NB4 (cell line): ENCODE results near the gene PHC1.
A peak's percentile ranks its signal among the peaks of the same experiment; 100 is the strongest.

Source experiments
- DNase-seq: peaks from one replicate; pipeline ENCODE4 v3.0.0; 2010; ENCODE audit warnings: low read depth
- H3K4me3 ChIP-seq: one replicate; pipeline ENCODE4 v1.5.1; 2011; ENCODE audit warnings: mild to moderate bottlenecking, low read depth, low read length, moderate library complexity
- MYC ChIP-seq: IDR thresholded peaks from 2 replicates; pipeline ENCODE4 v1.6.1; 2011; ENCODE audit warnings: low read depth, low read length
- POLR2A ChIP-seq: IDR thresholded peaks from 2 replicates; pipeline ENCODE4 v1.6.1; 2011; ENCODE audit warnings: mild to moderate bottlenecking; ENCODE audit not compliant: insufficient read length; ENCODE audit errors: extremely low read depth
- TF ChIP-seq, protein P1 (sequence below): IDR thresholded peaks from one replicate; pipeline ENCODE4 v1.5.1; 2012; ENCODE audit warnings: low read depth, low read length
- TF ChIP-seq, protein P2 (sequence below): IDR thresholded peaks from 2 replicates; pipeline ENCODE4 v1.6.1; 2011; ENCODE audit warnings: low read depth, low read length

The PHC1 gene

DNA sequence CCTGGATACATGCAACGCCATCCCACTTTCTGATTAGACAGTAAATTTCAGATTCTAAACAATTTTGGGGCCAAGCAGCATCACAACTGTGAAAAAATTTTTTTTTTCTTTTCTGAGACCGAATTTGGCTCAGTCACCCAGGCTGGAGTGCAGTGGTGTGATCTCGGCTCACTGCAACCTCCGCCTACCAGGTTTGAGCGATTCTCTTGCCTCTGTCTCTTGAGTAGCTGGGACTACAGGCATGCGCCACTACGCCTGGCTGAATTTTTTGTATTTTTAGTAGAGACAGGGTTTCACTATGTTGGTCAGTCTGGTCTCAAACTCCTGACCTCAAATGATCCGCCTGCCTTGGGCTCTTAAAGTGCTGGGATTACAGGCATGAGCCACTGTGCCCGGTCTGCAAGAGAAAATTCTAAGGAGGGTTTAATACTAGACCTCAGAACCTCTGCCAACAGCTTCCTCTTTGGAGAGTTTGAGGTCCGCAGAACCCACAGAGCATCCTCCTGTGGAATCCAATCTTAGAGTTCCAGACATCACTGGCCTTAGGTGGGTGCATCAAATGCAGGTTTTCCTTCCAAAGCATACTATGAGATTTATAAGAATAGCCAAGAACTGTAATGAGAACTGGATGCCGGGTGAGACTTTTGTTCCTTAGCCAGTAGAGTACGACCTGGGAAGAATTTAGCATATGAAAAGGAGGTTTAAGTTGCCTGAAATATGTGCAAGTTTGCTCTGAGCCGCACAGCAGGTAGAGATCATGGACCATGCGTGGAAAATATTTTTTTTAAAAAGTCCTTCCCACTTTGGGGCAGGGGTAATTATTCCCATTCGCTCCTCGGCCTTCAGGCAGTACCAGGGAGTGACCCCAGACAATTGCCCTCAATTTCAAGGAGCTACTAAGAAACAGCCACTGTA, 7.8 kb upstream of the PHC1 start:
- TF ChIP-seq MYC: no peak
- TF ChIP-seq, protein P1, sequence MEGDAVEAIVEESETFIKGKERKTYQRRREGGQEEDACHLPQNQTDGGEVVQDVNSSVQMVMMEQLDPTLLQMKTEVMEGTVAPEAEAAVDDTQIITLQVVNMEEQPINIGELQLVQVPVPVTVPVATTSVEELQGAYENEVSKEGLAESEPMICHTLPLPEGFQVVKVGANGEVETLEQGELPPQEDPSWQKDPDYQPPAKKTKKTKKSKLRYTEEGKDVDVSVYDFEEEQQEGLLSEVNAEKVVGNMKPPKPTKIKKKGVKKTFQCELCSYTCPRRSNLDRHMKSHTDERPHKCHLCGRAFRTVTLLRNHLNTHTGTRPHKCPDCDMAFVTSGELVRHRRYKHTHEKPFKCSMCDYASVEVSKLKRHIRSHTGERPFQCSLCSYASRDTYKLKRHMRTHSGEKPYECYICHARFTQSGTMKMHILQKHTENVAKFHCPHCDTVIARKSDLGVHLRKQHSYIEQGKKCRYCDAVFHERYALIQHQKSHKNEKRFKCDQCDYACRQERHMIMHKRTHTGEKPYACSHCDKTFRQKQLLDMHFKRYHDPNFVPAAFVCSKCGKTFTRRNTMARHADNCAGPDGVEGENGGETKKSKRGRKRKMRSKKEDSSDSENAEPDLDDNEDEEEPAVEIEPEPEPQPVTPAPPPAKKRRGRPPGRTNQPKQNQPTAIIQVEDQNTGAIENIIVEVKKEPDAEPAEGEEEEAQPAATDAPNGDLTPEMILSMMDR: no peak
- TF ChIP-seq, protein P2, sequence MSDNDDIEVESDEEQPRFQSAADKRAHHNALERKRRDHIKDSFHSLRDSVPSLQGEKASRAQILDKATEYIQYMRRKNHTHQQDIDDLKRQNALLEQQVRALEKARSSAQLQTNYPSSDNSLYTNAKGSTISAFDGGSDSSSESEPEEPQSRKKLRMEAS: no peak
- TF ChIP-seq POLR2A: no peak
- no peak overlapping the region for H3K4me3 ChIP-seq
- DNase-seq: no peak

DNA sequence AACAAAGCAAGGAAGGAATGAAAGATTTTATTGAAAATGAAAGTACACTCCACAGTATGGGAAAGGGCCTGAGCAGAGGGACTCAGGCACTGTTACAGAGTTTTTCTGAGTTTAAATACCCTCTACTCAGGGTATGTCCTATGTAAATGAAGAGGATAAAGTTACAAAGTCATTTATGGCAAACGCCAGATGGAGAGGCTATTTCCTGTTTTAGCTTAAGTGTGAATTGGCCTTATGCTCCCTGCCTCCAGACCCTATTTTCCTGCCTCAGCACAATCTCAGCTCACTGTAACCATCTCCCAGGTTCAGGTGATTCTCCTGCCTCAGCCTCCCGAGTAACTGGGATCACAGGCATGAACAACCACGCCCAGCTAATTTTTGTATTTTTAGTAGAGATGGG, 6.8 kb upstream of the PHC1 start:
- DNase-seq: no peak
- TF ChIP-seq, protein P2: no peak
- TF ChIP-seq MYC: no peak
- no peak for TF ChIP-seq POLR2A
- TF ChIP-seq, protein P1: no peak
- no peak overlapping the region for H3K4me3 ChIP-seq

DNA sequence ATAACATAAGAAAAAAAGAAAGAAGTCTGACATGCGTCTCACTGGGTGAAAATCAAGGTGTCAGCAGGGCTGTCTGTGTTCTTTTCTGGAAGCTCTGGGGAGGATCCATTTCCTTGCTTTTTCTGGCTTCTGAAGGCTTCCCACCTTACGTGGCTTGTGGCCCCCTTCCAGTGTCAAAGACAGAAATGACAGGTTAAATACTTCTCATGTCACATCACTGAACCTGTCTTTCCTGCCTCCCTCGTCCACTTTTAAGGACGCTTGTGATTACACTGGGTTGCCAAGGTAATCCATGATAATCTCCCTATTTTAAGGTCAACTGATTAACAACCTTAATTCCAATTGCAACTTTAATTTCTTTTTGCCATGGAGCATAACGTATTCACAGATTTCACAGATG, 4.6 kb upstream of the PHC1 start:
- H3K4me3 ChIP-seq: no peak overlapping the region
- TF ChIP-seq POLR2A (no peak), MYC (no peak)
- TF ChIP-seq, protein P1: no peak
- TF ChIP-seq, protein P2: no peak
- no peak for DNase-seq

DNA sequence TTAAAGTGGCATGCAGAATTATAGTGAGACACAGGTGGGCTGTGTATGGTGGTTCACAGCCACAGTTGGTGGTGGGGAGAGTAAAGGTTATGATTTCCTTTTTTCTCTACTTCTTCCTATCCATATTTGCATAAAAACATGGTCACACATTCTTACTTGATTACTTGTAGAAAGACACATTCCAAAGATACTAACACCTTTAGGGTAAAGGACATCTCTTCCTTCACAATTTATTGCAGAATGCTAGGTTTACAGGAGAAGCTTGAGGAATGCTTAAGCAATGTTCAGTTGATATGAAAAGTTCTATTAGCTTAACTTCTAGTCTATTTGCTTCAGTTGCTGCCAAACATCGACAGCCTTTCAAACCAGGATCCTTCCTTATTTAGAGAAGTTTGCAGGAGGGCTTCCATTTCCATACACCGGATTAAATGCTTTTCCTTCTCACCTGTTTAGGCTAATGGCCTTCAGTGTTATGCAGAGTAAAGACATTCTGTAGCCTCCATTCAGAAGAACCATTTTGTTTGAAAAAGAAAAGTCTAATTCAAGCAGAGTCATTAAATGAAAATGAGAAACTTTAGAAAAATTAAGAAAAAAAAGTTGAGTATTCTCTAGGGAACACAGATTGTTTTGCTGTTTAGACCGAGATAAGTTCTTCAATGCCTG, 2.6 kb upstream of the PHC1 start:
- TF ChIP-seq POLR2A (no peak), MYC (no peak)
- TF ChIP-seq, protein P2: no peak
- TF ChIP-seq, protein P1: no peak
- no peak for DNase-seq

DNA sequence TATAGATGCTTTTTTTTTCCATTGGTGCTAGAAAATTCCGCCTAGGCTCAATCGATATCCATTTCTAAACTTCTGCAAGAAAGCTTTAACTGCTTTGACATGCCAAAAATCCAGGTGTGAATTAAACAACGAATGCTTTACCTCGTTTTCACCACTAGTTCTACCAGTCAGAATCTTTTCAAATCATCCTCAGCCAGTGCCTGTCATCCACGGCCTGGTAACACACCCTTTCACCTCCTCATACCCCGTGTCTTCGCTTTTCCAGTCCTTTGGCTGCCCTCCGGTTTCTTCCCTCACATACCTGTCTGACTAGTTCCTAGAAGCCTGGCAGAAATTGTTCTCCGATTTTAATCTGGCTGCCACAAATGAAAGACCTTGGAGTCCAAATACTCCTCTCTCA, 1.4 kb upstream of the PHC1 start:
- TF ChIP-seq, protein P2: no peak
- TF ChIP-seq POLR2A (no peak), MYC (no peak)
- TF ChIP-seq, protein P1: no peak
- peak; percentile 4 for DNase-seq
- no peak overlapping the region for H3K4me3 ChIP-seq

More for the DNA sequence above, 2.6 kb upstream of the PHC1 start:
- no peak overlapping the region for H3K4me3 ChIP-seq
